Activated naive CD8-positive, alpha-beta T cell (primary cell): ENCODE data around the gene ITGB3.

Experiments used
- H3K27ac Mint-ChIP-seq: one replicate; pipeline ENCODE4 v1.8.0; 2021; ENCODE audit warnings: mixed read lengths
- H3K27me3 Mint-ChIP-seq: one replicate; pipeline ENCODE4 v1.8.0; 2021; ENCODE audit warnings: mixed read lengths
- H3K36me3 Mint-ChIP-seq: one replicate; pipeline ENCODE4 v1.8.0; 2021; ENCODE audit warnings: mixed read lengths
- H3K4me1 Mint-ChIP-seq: one replicate; pipeline ENCODE4 v1.8.0; 2021; ENCODE audit warnings: low read depth, mixed read lengths
- H3K4me3 Mint-ChIP-seq: one replicate; pipeline ENCODE4 v1.8.0; 2021; ENCODE audit warnings: mild to moderate bottlenecking, mixed read lengths
- H3K9me3 Mint-ChIP-seq: one replicate; pipeline ENCODE4 v1.8.0; 2021; ENCODE audit warnings: low read depth, mixed read lengths

ITGB3 gene

DNA sequence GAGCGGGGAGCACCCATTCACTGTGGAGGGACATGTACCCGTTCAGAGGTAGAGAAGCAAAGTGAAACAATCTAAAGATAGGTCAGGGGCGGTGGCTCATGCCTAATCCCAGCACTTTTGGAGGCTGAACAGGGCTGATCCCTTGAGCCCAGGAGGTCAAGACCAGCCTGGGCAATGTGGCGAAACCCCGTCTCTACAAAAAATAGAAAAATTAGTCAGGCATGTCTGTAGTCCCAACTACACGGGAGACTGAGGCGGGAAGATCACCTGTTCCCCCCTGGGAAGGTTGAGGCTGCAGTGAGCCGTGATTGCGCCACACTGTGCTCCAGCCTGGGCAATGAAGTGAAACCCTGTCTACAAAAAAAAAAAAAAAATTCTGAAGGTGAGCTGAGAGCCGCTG is 22.8 kb upstream of the ITGB3 start:
- no peak overlapping the region for H3K4me3 Mint-ChIP-seq
- H3K27me3 Mint-ChIP-seq, result peaks cover 5% of the 10 kb centered on the region
- H3K27ac Mint-ChIP-seq, result no peak overlapping the region
- no peaks in the 10 kb centered on the region for H3K36me3 Mint-ChIP-seq
- peaks cover 11% of the 10 kb centered on the region for H3K4me1 Mint-ChIP-seq
- H3K9me3 Mint-ChIP-seq, result no peaks in the 10 kb centered on the region

DNA sequence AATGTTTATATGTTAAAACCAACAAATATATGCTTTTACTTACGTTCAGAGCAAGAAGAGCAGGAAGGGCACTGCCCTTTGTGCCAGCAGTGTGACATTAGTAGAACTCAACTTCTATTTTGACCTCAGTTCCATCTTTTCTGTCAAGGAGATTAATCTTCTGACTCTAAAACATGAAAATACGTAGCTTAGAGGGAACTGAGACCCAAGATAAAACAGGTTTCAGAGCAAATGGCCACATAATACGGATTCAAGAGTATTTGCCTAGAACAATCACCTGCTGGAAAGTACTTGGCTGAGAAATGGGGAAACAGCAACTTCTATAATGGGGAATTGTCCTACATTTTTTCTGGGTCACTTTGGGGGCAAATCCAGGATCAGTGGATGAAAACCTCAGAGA is 22.3 kb upstream of the ITGB3 start:
- Mint-ChIP-seq H3K27ac (no peak overlapping the region), H3K4me3 (no peak overlapping the region), H3K27me3 (peaks cover 5% of the 10 kb centered on the region), H3K36me3 (no peaks in the 10 kb centered on the region), H3K9me3 (no peaks in the 10 kb centered on the region), H3K4me1 (peaks cover 11% of the 10 kb centered on the region)

DNA sequence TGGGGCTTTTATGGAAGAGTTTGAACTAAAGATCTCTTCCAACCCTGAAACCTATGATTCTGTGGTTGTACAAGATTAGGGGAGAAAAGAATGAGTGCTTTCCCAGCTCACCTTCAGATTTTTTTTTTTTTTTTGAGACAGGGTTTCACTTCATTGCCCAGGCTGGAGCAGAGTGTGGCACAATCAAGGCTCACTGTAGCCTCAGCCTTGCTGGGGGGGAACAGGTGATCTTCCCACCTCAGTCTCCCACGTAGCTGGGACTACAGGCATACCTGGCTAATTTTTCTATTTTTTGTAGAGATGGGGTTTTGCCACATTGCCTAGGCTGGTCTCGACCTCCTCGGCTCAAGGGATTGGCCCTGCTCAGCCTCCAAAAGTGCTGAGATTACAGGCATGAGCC is 21.8 kb upstream of the ITGB3 start:
- Mint-ChIP-seq H3K27me3 (peaks cover 5% of the 10 kb centered on the region), H3K9me3 (no peaks in the 10 kb centered on the region)

DNA sequence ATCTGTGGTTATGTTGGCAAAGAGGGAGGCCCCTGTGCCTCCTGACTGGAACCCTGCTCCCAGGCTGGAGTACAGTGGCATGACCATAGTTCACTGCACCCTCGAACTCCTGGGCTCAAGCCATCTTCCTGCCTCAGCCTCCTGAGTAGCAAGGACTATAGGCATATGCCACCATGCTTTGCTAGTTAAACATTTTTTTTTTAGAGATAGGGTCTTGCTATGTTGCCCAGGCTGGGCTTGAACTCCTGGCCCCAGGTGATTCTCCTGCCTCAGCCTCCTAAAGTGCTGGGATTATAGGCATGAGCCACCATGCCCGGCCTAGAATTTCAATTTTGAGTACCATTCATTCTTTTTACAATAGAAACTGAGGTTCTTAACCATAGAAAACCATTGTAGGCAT is 21.2 kb upstream of the ITGB3 start:
- peaks cover 5% of the 10 kb centered on the region for H3K27me3 Mint-ChIP-seq
- no peak overlapping the region for H3K4me3 Mint-ChIP-seq
- no peaks in the 10 kb centered on the region for H3K9me3 Mint-ChIP-seq
- peaks cover 11% of the 10 kb centered on the region for H3K4me1 Mint-ChIP-seq
- H3K27ac Mint-ChIP-seq, result no peak overlapping the region
- H3K36me3 Mint-ChIP-seq, result no peaks in the 10 kb centered on the region

More for the DNA sequence above, 21.8 kb upstream of the ITGB3 start:
- no peak overlapping the region for H3K27ac Mint-ChIP-seq
- H3K4me1 Mint-ChIP-seq, result peaks cover 11% of the 10 kb centered on the region
- H3K36me3 Mint-ChIP-seq, result no peaks in the 10 kb centered on the region
- H3K4me3 Mint-ChIP-seq, result no peak overlapping the region

DNA sequence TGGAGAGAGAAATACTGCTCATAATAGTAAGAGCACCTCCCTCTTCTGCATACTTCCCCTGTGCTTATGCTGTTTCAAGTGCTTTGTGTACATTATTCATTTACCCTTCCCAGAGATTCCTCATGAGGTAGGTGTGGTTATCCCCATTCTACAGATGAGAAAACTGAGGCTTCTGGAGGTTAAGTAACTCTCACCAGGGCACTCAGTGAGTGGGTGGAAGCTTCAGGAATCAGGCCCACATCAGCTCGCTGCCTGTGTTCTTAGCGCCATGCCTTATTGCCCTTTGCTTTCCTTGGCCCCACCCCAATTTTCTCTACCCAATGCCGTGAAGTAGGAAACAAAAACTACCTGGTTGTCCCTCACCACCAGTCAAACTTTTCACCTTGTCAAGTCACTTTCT is 18.1 kb upstream of the ITGB3 start:
- Mint-ChIP-seq H3K27me3 (peaks cover 5% of the 10 kb centered on the region), H3K9me3 (no peaks in the 10 kb centered on the region), H3K27ac (no peak overlapping the region), H3K4me3 (no peak overlapping the region), H3K36me3 (no peaks in the 10 kb centered on the region), H3K4me1 (peaks cover 2% of the 10 kb centered on the region)

DNA sequence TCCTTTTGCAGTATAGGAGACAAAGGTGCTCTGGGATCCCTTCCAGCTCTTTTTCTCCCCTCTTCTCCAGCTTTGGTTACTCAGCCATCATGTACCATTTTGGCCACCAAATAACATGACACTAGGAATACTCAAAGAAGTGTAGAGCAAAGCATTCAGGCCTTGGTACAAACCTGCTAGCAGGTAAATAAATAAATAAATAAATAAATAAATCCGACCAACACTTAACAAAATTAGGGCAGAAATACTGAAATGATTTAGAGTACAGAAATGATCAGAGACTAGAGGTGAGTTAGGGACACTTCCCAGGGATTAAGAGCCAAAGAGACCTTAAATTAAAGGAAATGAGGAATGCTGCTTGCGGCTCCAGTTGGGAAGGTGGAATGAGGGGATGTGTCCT is 17.7 kb upstream of the ITGB3 start:
- Mint-ChIP-seq H3K4me3 (no peak overlapping the region), H3K27ac (no peak overlapping the region), H3K36me3 (no peaks in the 10 kb centered on the region), H3K27me3 (peaks cover 2% of the 10 kb centered on the region), H3K4me1 (peaks cover 4% of the 10 kb centered on the region), H3K9me3 (no peaks in the 10 kb centered on the region)

DNA sequence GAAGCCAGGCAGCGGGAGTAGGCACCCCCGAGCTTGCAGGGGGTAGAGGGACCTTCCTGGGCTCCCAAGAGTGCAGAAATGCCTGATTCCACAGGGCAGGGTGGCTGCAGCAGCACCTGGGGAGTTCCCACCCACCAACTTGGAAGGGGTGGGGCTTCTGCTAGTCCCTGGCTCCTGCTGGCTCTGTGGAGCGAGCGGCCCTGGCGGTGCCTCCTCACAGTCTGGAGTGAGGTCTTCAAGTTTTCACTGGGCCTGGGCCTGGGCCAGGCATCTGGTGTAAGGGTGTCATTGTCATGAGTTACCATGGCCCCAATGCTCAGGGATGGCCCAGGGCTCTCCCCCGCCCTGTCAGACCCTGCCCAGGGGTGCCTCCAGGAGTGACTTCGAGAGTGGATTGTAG is 15.8 kb upstream of the ITGB3 start:
- no peak overlapping the region for H3K4me3 Mint-ChIP-seq
- no peak overlapping the region for H3K27ac Mint-ChIP-seq
- H3K4me1 Mint-ChIP-seq, result peaks cover 4% of the 10 kb centered on the region
- H3K36me3 Mint-ChIP-seq, result no peaks in the 10 kb centered on the region
- H3K27me3 Mint-ChIP-seq, result no peaks in the 10 kb centered on the region
- H3K9me3 Mint-ChIP-seq, result no peaks in the 10 kb centered on the region

DNA sequence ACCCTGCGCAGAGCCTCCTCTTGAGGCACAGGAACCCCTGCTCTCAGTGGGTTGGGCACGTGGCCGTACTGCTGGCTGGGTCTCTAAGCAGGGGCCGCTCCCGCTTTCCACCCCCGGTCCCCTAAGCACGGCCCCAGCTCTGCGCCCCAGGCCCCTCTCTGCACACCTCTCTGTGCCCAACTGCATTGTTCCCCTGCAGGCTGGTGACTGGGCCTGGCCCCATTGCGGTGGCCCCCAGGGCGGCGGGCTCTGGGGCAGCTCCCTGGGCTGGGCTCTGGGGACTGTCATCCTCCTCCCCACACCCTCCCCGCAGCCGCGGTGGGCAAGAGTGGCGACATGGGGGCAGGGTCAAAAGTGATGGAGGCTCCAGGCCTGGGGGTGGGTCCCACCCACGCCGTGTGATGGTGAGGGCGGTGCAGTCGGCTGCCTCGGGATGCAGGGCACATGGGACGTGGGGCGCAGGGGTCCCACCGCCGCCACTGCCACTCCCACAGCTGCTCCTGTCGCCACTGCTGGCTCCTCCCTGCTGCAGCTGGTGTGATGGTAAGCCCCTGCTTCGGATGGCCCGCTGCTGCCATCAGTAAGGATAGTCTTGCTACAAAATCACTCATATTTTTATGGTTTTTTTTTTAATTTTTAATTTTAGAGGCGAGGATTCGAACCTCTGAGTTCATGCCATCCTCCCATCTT is 15.2 kb upstream of the ITGB3 start:
- H3K4me3 Mint-ChIP-seq, result no peak overlapping the region
- H3K27me3 Mint-ChIP-seq, result no peaks in the 10 kb centered on the region
- H3K27ac Mint-ChIP-seq, result no peak overlapping the region
- peaks cover 4% of the 10 kb centered on the region for H3K4me1 Mint-ChIP-seq
- no peaks in the 10 kb centered on the region for H3K9me3 Mint-ChIP-seq
- H3K36me3 Mint-ChIP-seq, result no peaks in the 10 kb centered on the region

DNA sequence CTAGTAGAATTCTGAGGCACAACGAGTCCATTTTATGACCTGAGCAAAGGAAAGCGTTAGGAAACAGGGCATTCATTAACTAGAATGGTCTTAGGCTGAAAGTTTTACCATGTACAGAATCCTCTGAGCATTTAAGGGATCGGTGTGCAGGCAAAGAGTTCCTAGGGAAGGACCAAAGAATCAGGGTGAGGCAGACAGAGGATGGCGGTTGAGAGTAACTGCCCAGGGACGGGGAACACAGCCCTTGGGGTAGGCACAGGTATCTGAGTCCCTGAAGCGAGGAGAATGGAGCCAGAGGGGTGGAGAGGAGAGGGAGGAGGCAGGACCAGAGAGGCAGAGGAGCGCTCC is 14.0 kb upstream of the ITGB3 start:
- Mint-ChIP-seq H3K4me3 (no peak overlapping the region), H3K4me1 (peaks cover 4% of the 10 kb centered on the region), H3K27ac (no peak overlapping the region), H3K9me3 (no peaks in the 10 kb centered on the region), H3K36me3 (no peaks in the 10 kb centered on the region), H3K27me3 (no peaks in the 10 kb centered on the region)

DNA sequence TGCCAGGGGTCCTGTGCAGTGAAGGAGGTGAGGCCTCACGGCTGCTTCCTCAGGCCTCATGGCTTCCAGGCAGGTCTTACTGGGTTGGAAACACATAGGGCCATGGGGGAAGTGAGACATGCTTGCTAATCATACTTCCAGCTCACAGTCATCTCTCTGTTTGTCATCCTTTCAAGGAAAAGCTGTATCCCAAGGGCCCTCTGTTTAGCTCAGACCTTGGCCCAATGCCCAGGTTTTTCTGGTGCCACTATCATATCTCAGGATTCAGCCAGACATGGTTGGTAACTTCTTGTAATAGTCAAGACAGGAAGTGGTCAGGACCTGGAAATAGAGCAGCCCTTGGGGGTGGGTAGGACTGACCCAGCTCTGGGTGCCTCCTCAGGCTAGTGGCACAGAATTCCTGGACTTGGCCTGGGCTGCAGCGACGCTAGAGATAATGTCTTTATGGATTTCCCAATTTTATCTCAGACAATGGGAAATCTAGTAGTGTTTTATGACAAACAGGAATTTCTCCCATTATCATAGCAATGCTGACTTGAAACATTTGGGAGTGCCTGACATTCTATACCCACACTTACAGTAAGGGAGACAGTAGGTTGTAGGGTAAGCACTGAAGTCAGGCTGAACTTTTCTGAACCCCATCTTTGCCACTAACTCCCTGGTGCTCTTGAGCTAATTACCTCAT is 13.5 kb upstream of the ITGB3 start:
- Mint-ChIP-seq H3K27ac (no peak overlapping the region), H3K27me3 (peaks cover under 1% of the 10 kb centered on the region), H3K4me3 (no peak overlapping the region), H3K9me3 (no peaks in the 10 kb centered on the region), H3K4me1 (peaks cover 4% of the 10 kb centered on the region), H3K36me3 (no peaks in the 10 kb centered on the region)

DNA sequence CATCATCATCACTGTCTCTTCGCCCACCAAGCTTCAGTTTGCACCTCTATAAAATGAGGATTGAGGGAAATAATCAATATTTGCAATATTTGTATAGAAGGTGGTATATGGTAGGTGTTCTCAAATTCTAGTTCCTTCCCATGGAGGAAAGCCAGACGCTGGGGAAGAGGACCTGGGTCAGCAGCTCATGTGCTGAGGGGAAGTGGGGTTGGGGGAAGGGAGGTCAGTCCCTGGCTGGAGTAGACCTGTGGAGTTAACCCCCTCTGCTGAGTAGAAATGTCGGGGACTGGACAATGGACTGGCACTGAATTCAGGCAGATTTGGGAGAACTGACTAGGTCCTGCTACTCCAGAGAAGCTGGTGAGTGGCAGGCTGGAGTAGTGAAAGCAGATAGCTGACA is 12.8 kb upstream of the ITGB3 start:
- H3K4me3 Mint-ChIP-seq, result no peak overlapping the region
- H3K27me3 Mint-ChIP-seq, result peaks cover 2% of the 10 kb centered on the region
- no peaks in the 10 kb centered on the region for H3K9me3 Mint-ChIP-seq
- peaks cover 4% of the 10 kb centered on the region for H3K4me1 Mint-ChIP-seq
- no peak overlapping the region for H3K27ac Mint-ChIP-seq
- H3K36me3 Mint-ChIP-seq, result no peaks in the 10 kb centered on the region

DNA sequence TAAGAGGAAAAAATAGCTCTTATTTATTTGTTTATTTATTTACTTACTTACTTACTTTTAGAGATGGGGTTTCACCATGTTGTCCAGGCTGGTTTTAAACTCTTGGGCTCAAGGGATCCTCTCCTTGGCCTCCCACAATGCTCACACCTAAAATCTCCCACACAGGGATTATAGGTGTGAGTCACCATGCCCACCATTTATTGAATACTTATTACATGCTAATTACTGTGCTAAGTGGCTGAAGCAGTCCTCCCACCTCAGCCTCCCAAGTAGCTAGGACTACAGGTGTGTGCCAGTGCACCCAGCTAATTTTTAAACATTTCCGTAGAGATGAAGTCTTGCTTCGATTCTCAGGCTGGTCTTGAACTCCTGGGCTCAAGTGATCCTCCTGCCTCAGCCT is 11.0 kb upstream of the ITGB3 start:
- Mint-ChIP-seq H3K27me3 (peaks cover 4% of the 10 kb centered on the region), H3K4me1 (peaks cover 4% of the 10 kb centered on the region), H3K27ac (no peak overlapping the region), H3K9me3 (no peaks in the 10 kb centered on the region), H3K4me3 (no peak overlapping the region), H3K36me3 (no peaks in the 10 kb centered on the region)

DNA sequence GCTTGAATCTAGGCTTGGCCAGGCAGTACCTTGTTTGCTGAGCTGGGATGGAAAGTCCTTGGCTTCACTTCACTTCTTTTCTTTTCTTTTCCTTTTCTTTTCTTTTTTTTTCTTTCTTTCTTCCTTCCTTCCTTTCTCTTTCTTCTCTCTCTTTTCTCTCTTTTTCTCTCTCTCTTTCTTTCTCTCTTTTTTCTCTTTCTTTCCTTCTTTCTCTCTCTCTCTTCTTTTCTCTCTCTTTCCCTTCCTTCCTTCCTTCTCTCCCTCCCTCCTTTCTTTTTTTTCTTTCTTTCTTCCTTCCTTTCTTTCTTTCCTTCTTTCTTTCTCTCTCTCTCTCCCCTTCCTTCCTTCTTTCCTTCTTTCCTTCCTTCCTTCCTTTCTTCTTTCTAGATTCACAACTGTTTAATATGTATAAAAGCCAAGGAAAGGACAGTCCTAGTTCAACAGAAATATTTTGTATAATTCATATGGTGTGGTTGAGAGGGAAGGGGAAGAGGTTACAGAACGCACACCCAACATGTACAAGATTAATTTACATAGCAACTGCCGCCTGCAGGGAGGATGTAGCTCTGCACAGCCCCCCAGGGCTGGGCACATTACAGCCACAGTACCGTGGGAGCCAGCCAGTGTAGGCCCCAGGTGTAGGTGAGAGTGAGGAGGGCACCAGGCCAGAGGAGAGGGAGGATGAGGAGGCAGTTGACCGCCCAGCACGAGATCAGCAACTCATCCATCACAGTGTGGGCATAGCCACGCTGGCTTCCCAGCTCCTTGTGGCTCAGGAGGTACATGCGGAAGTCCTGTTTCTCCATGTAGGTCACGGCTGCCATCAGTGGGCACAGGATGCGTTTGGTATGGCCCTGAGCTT is 9.7 kb upstream of the ITGB3 start:
- H3K9me3 Mint-ChIP-seq, result no peaks in the 10 kb centered on the region
- H3K4me1 Mint-ChIP-seq, result peaks cover 4% of the 10 kb centered on the region
- H3K36me3 Mint-ChIP-seq, result no peaks in the 10 kb centered on the region
- H3K27me3 Mint-ChIP-seq, result peaks cover 4% of the 10 kb centered on the region
- H3K27ac Mint-ChIP-seq, result no peak overlapping the region
- no peak overlapping the region for H3K4me3 Mint-ChIP-seq

DNA sequence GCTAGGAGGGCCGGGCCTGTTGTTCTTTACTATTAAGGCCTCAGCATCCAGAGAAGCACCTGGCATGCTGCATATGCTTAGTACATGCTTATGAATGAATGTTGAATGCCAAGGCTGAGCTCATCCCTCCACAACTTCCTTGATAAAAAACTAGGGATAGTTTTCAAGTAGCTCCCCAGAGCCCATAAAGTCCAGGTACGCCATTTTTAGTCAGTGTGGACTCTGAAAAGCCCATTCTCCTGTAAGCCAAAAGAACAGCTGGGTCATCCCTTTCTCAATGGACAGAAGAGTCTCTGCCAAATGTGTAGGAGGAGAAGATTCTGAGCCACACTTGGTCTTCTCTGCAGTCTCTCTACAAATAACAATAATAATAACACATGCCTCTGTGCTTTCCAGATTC is 8.9 kb upstream of the ITGB3 start:
- Mint-ChIP-seq H3K9me3 (no peaks in the 10 kb centered on the region), H3K27me3 (peaks cover 4% of the 10 kb centered on the region), H3K36me3 (no peaks in the 10 kb centered on the region), H3K4me1 (peaks cover 2% of the 10 kb centered on the region), H3K4me3 (no peak overlapping the region), H3K27ac (no peak overlapping the region)

DNA sequence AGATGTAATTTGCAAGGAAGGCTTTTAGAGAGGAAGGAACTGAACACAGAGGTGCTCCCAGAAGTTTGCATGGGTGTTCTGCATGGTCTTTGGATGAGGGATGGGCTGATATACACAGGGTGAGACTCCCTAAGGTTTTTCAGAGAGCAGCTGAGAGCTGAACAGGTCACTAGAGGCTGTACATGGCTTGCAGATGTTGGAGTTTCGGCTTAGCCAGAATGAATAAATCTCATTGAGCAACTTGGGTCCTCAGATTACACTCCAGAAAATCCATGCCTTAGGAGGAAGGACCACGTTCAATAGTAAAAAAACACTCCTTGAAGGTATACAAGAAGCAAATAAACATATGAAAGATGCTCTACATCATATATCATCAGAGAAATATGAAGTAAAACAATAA is 7.5 kb upstream of the ITGB3 start:
- Mint-ChIP-seq H3K4me1 (no peaks in the 10 kb centered on the region), H3K27ac (no peak overlapping the region), H3K27me3 (peaks cover 5% of the 10 kb centered on the region), H3K36me3 (no peaks in the 10 kb centered on the region), H3K9me3 (no peaks in the 10 kb centered on the region), H3K4me3 (no peak overlapping the region)
